ENCODE results near the gene MFGE8.

Gene MFGE8

GRCh38 chr15:88863412-88863811 is 49.8 kb downstream of the MFGE8 start:
- H3K4me1 ChIP-seq = peaks cover 16% of the 10 kb centered on the region

DNA sequence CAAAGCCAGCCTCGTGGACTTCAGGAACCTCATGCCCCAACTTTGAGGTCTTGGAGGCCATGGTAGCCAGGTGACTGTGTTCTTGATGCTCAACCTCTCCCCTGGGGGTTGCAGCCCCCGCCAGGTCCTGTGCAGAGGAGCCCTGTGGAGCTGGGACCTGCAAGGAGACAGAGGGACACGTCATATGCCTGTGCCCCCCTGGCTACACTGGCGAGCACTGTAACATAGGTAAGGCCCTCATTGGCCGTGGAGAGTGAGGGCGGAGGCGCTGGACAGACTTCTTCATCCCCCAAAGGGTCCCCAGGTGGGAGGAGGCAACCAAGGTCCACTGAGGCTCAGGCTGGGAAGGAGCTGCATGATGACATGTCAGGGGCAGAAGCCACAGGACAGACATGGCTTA is 53.0 kb downstream of the MFGE8 start:
- H3K9me3 ChIP-seq = peaks cover 8% of the 10 kb centered on the region
- H3K27me3 ChIP-seq = no peaks in the 10 kb centered on the region; the same call in 1 of the 2 replicates
- peaks cover 12% of the 10 kb centered on the region for H3K4me1 ChIP-seq
- no peak overlapping the region for H3K9ac ChIP-seq
- no peak for TF ChIP-seq Cebpa-rat (IDR thresholded peaks at IDR 0.05)
- no peak overlapping the region for H3K4me3 ChIP-seq
- no peak overlapping the region for H3K27ac ChIP-seq
- no peaks in the 10 kb centered on the region for H4K20me1 ChIP-seq
- H3K36me3 ChIP-seq = no peaks in the 10 kb centered on the region
- no peak overlapping the region for H3K4me2 ChIP-seq

More at GRCh38 chr15:88863412-88863811, 49.8 kb downstream of the MFGE8 start:
- Histone ChIP-seq H3K27ac (no peak overlapping the region), H3K4me2 (no peak overlapping the region), H4K20me1 (no peaks in the 10 kb centered on the region), H3K36me3 (no peaks in the 10 kb centered on the region), H3K4me3 (no peak overlapping the region), H3K9me3 (no peaks in the 10 kb centered on the region), H3K9ac (no peak overlapping the region), H3K27me3 (no peaks in the 10 kb centered on the region; the same call in 1 of the 2 replicates)
- no peak for TF ChIP-seq Cebpa-rat (IDR thresholded peaks at IDR 0.05)

DNA sequence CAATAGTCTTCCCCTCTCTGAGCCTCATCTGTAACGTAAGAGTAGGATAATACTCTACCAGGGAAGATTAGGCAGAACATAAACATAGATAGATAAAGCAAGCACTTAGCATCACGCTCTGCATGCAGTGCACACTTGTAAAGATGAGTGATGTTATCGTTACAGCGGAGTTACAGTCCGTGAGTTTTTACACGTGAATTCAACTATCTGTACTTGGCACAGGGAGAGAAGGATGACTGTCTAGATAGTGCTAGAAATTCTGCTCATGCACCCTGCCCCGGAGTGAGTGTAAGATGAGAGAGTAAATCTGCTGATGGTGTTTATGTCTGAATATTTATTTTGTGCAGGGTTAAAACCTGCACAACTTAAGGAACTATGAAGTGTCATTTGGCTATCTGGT is 53.6 kb downstream of the MFGE8 start:
- Histone ChIP-seq H3K27ac (no peak overlapping the region), H3K4me1 (peaks cover 12% of the 10 kb centered on the region), H3K36me3 (no peaks in the 10 kb centered on the region), H3K9ac (no peak overlapping the region), H4K20me1 (no peaks in the 10 kb centered on the region), H3K4me2 (no peak overlapping the region), H3K9me3 (peaks cover 15% of the 10 kb centered on the region), H3K4me3 (no peak overlapping the region), H3K27me3 (no peaks in the 10 kb centered on the region)
- TF ChIP-seq Cebpa-rat (IDR thresholded peaks at IDR 0.05) = no peak

DNA sequence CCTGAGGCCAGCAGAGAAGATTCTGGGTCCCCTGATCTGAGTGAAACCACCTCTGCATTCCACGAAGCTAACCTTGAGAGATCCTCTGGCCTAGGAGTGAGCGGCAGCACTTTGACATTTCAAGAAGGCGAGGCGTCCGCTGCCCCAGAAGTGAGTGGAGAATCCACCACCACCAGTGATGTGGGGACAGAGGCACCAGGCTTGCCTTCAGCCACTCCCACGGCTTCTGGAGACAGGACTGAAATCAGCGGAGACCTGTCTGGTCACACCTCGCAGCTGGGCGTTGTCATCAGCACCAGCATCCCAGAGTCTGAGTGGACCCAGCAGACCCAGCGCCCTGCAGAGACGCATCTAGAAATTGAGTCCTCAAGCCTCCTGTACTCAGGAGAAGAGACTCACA is 54.2 kb downstream of the MFGE8 start:
- Histone ChIP-seq H3K9ac (no peak overlapping the region), H3K4me2 (no peak overlapping the region), H4K20me1 (no peaks in the 10 kb centered on the region), H3K36me3 (no peaks in the 10 kb centered on the region), H3K27ac (no peak overlapping the region), H3K27me3 (no peaks in the 10 kb centered on the region), H3K4me1 (peaks cover 12% of the 10 kb centered on the region), H3K9me3 (peaks cover 21% of the 10 kb centered on the region), H3K4me3 (no peak overlapping the region)
- TF ChIP-seq Cebpa-rat (IDR thresholded peaks at IDR 0.05) = no peak

DNA sequence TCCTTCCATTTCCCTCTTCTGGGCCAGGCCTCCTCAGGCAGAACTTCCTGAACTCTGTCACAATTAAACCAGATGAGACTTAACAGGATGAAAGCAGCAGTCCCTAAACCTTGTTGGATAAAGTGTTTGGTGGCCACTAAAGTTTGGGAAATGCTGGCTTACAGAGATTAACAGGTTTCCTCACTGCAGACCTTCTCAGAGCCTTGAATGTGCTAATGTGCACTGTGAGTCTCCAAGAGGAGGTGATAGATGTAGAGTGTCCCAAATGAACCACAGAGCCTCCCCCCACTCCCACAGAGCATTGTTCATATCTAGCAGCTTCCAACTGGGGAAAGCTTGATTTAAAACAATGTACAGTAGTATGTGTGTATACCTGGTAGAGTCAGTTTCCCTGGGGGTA is 60.7 kb downstream of the MFGE8 start:
- no peak overlapping the region for H3K9ac ChIP-seq
- no peaks in the 10 kb centered on the region for H4K20me1 ChIP-seq
- no peaks in the 10 kb centered on the region for H3K36me3 ChIP-seq
- H3K4me3 ChIP-seq = no peak overlapping the region
- H3K9me3 ChIP-seq = peaks cover 23% of the 10 kb centered on the region
- H3K27me3 ChIP-seq = no peaks in the 10 kb centered on the region
- no peak for TF ChIP-seq Cebpa-rat (IDR thresholded peaks at IDR 0.05)
- H3K4me2 ChIP-seq = no peak overlapping the region
- H3K4me1 ChIP-seq = no peaks in the 10 kb centered on the region
- no peak overlapping the region for H3K27ac ChIP-seq

DNA sequence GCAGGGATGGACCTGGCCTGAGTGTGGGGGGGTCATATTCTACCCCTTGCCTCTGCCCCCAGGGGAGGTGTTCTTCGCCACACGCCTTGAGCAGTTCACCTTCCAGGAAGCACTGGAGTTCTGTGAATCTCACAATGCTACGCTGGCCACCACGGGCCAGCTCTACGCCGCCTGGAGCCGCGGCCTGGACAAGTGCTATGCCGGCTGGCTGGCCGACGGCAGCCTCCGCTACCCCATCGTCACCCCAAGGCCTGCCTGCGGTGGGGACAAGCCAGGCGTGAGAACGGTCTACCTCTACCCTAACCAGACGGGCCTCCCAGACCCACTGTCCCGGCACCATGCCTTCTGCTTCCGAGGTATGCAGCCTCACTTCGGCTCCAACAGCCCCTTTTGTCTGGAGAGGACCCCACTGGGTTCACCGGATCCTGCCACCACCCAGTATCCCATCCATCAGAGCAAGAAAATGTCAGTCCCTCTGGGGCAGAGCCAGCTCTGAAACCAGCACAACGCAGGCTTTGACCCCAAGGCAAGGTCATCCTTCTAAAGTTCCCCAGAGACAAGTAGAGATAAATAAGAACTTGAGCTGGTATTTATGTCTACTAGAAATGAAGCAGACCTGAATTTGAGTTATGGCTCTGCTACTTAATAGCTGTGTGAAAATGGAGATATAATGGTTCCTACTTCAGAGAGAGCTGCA is 63.7 kb downstream of the MFGE8 start:
- Histone ChIP-seq H3K4me1 (no peaks in the 10 kb centered on the region), H3K4me2 (no peak overlapping the region), H3K36me3 (no peaks in the 10 kb centered on the region), H3K4me3 (no peak overlapping the region), H3K9ac (no peak overlapping the region), H3K27ac (no peak overlapping the region), H3K27me3 (no peaks in the 10 kb centered on the region), H3K9me3 (peaks cover 9% of the 10 kb centered on the region), H4K20me1 (no peaks in the 10 kb centered on the region)
- TF ChIP-seq Cebpa-rat (IDR thresholded peaks at IDR 0.05) = no peak

All from BLaER1 (cell line).